ENCODE data around the gene CLCN1. TPM values are rescaled to one million over a fixed set of nuclear protein-coding genes. Genes with fewer than 3 reads are reported as not detected.

The CLCN1 gene
- total and polyA plus RNA-seq, 2 donors (not counting 3 experiments of a cell fraction or from before 2014, with no cell fraction given) = not detected

- intact Hi-C loops (cut with micrococcal nuclease) = no loop called here
- Histone ChIP-seq H4K20me1 (replicated peaks; ENCODE audit: control insufficient read depth, extremely low read depth, insufficient read depth, low read length) (no peaks in the 10 kb centered on the region), H3K27me3 (ENCODE audit: control insufficient read depth in 2 of 2, insufficient read depth in 2 of 2, low read length in 2 of 2) (no peaks in the 10 kb centered on the region), H3K9me1 (replicated peaks; ENCODE audit: control insufficient read depth, extremely low read depth, insufficient read depth, low read length) (no peaks in the 10 kb centered on the region), H3K4me3 (replicated peaks in 1 of 3; ENCODE audit: insufficient read depth in 1 of 3, low read depth in 1 of 3, low read length in 3 of 3) (no peak overlapping the region), H3K9me3 (replicated peaks; ENCODE audit: control insufficient read depth, insufficient read depth, low read length) (no peaks in the 10 kb centered on the region), H3K4me2 (ENCODE audit: insufficient read depth, low read length) (no peak overlapping the region), H2AFZ (ENCODE audit: low read depth, low read length) (no peak overlapping the region), H3K4me1 (ENCODE audit: control insufficient read depth, extremely low read depth, insufficient read depth, low read length) (peaks cover 7% of the 10 kb centered on the region), H3K79me2 (ENCODE audit: control insufficient read depth, insufficient read depth, low read length) (no peaks in the 10 kb centered on the region), H3K9ac (replicated peaks; ENCODE audit: extremely low read depth, insufficient read depth, low read length) (no peak overlapping the region), H3K27ac (ENCODE audit: insufficient read depth, low read depth, low read length) (no peak overlapping the region), H3K36me3 (ENCODE audit: control insufficient read depth in 2 of 2, extremely low read depth in 1 of 2, insufficient read depth in 2 of 2, low read length in 2 of 2) (no peaks in the 10 kb centered on the region)
- TF ChIP-seq MYC (IDR thresholded peaks at IDR 0.05; ENCODE audit: low read depth, low read length) (no peak), FOS (IDR thresholded peaks at IDR 0.05; ENCODE audit: borderline replicate concordance, insufficient read depth, low read length) (no peak), MAX (IDR thresholded peaks at IDR 0.05; ENCODE audit: insufficient read depth, insufficient read length) (no peak), JUN (IDR thresholded peaks at IDR 0.05; ENCODE audit: borderline replicate concordance, insufficient read depth, insufficient read length, low read depth) (no peak), EZH2 (IDR thresholded peaks at IDR 0.05; ENCODE audit: borderline replicate concordance, low read depth, low read length, severe bottlenecking) (no peak), CTCF (IDR thresholded peaks at IDR 0.05; ENCODE audit: extremely low read depth in 1 of 2, insufficient read depth in 1 of 2, low read depth in 1 of 2, low read length in 2 of 2) (no peak), POLR2AphosphoS5 (IDR thresholded peaks at IDR 0.05; ENCODE audit: insufficient read depth, low read depth, low read length) (no peak), POLR2A (IDR thresholded peaks at IDR 0.05; ENCODE audit: low read depth, low read length) (no peak), GATA2 (IDR thresholded peaks at IDR 0.05; ENCODE audit: insufficient read depth, insufficient read length, low read depth, low read length) (no peak)
- BruUV-seq (replicated peaks) = no TSS peak
- no peak for DNase-seq (ENCODE audit: low read depth, low spot score)
- no peak for FAIRE-seq
- ChIA-PET CTCF (no interaction called here), POLR2A (no interaction called here)
- dilution Hi-C loops (cut with MboI; ENCODE audit: extremely low pct_ligation_motif_present, low sequenced_read_pairs) = no loop called here
Observed at GRCh38 chr7:143282124-143282523, 33.8 kb upstream of the CLCN1 start.
